HG03378 (cell line): Measurements from ENCODE around the gene CIART.
"Not testable (repeated sequence)": the region's sequence is repeated elsewhere in the genome, so short reads cannot be mapped to it uniquely, and the experiment has no call there.

Source experiments
- ATAC-seq: cut with Tn5 transposase; IDR thresholded peaks from one replicate; pipeline ENCODE4 v1.9.1; 2021; ENCODE audit warnings: mild to moderate bottlenecking, moderate library complexity; ENCODE audit not compliant: unreplicated experiment

CIART gene

DNA sequence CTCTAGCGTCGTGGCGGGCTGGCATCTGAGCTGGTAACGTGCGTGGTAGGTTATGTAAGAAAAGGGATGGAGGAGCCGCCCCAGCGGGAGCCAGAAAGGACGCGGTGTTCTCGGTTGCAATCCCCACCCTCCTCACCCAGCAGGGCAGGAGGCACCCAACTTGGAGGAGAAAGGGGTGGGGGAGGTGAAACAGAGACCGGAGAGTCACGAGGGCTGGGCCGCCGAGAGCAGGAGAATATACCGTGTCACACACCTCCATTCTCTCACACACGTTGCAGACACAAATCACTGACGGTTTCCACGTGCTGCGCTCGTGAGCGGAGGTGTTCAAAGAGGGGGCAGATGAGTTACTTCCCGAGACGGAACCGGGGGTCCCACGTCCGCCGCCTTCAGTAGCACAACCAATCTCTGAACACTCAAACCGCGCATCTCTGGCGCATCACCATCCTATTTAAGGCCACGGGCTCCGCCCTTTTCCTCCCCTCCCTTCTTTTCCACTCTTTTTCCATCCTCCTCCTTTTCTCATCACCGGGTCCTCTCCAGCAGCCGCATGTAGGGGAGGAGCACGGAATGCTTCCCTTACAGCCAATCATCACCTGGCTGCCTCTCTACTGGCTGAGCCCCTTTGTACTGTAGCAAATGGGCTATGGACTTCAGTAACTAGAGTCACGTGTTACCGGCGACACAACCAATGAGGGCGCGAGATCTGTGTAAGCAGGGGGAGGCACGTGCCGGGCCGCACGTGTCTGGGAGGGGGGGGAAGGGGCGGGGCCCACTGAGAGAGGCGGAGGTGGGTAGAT is at the start of gene CIART:
Gene CIART, plus strand, starts transcription at position 797 of the 800 bp plus-strand sequence. CDS start 714 bp downstream, outside the sequence.
- peak; percentile 68 for ATAC-seq

- not testable (repeated sequence) for ATAC-seq
These were observed 49.4 kb upstream of the CIART start for GRCh38 chr1:150232921-150233320.

- no peak for ATAC-seq
These were observed 48.7 kb upstream of the CIART start for GRCh38 chr1:150233359-150234308.

DNA sequence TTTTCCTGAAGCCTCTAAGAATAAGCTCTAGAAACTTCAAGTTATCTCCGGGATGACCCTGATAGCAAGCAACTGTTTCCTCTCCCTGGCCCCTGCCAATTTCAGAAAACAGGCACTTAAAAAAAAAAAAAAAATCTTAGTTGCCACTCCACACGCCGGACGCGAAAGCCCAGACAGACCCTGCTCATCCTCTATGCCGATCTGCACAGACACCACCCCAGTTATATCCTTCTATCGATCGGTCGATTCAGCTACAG is 48.1 kb upstream of the CIART start:
- ATAC-seq: peak; percentile 7

DNA sequence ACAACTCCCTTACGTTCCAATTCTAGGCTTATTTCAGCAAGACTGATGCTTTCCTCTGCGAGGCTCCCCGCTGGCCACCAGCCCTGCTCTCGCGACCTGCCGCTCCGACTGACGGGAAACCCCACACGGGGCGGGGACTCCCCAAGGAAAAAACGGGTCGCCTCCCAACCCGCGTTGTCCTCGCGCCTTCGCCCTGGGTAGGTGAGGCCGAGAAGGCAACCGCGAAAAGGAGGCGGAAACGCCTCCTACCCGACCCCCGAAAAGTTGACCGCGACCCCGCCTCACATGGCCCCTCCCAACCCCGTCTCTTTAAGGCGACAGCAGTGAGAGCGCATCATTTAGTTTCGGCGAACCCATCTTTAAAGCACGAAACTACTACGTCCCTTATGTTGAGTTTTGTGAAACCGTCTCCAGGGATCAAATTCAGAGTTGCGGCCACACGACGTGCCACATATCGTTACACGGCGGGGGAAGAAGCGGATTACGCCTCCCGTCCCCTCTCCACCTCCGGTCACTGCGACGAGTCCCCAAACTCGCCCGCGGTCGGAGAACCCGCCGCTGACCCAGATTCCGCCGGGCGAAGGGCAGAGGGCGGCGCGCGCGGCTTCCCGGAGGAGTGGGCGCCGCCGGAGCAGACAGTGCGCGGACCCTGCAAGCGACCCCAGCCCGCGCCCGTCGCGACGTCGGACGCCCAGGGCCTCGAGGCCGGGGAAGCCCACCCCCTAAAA is 47.6 kb upstream of the CIART start:
- ATAC-seq: peak; percentile 42

GRCh38 chr1:150235294-150235851 is 47.0 kb upstream of the CIART start:
- no peak for ATAC-seq

DNA sequence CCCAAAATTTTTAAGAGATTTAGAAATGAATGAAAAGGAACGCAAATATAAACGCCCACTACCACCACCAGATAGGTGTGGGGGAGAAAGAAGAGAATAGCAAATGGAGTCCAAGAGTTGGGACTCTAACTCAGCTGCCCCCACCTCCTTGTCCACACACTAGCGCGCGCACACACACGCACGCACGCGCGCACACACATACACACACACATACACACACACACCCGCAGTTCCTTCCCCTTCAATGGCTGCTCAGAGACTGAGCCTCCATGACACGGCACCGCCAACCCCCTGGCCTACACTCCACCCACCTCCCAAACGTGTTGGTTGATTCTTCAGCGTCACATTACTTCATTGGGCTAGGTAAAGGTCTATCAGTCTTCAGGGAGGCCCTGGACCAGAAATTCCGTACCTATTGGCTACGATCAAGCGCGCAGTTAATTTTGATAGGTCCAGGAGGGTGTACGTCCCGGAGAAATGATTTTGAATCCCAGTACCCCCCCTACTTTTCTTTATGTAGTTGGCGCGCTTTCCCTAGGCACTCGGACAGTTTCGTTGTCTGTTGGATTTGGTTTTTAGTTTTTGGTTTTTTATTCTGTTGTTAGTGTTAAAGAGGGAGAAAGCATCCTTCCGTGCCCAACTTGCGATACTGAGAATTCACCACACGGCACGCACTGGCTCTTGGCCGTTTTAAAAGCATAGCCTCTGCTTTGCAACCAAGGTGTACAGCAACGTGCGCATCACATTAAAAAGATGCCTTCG is 46.3 kb upstream of the CIART start, which contains the start of gene ANP32E:
Gene ANP32E, minus strand, starts transcription at position 261 of the 762 bp plus-strand sequence. CDS start 326 bp downstream, outside the sequence.
- ATAC-seq: peak; percentile 88

GRCh38 chr1:150236614-150237100 is 45.7 kb upstream of the CIART start:
- no peak for ATAC-seq

- not testable (repeated sequence) for ATAC-seq
These were observed 45.2 kb upstream of the CIART start for GRCh38 chr1:150237176-150237575.

- ATAC-seq: no peak
These were observed 44.6 kb upstream of the CIART start for GRCh38 chr1:150237746-150238145.

- ATAC-seq: no peak
These were observed 39.4 kb upstream of the CIART start for GRCh38 chr1:150243003-150243402.

GRCh38 chr1:150249936-150250335 is 32.4 kb upstream of the CIART start:
- ATAC-seq: no peak

- ATAC-seq: no peak
These were observed 26.2 kb upstream of the CIART start for GRCh38 chr1:150256198-150256553.

- ATAC-seq: no peak
These were observed 25.6 kb upstream of the CIART start for GRCh38 chr1:150256554-150257341.

DNA sequence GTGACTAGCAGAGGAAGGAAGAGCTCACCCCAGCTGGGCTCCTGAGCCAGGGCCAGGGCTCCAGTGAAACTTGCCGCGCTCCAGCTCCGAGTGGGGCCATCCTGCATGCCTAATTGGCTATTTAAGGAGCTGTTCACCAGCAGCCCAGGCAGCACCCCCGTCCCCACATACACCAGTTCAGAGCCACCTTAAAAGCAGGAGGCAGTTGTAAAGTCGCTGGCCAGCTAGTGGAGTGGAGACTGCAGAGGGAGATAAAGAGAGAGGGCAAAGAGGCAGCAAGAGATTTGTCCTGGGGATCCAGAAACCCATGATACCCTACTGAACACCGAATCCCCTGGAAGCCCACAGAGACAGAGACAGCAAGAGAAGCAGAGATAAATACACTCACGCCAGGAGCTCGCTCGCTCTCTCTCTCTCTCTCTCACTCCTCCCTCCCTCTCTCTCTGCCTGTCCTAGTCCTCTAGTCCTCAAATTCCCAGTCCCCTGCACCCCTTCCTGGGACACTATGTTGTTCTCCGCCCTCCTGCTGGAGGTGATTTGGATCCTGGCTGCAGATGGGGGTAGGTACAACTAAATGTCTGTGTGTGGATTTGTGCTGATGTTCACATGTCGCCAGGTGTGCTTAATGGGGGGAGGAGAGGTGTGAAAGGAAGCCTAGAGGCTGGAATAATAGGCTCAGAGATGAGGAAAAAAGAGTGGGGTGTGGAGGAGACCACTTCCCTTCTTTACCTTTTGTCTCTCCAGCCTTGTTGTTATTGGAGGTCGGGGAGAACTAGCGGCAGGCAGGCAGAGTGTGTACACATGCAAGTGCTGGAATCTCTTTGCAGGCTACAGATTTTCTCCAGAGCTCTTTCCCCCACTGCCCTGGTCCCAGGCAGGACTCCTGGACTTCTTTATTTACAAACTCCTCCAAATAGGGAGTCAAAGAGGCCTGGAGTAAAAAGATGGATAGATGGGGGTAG is 24.4 kb upstream of the CIART start, which contains the start of gene CA14:
Gene CA14, plus strand, starts transcription at position 151 of the 962 bp plus-strand sequence. Its CDS starts 355 bp downstream, at position 506.
- no peak for ATAC-seq

DNA sequence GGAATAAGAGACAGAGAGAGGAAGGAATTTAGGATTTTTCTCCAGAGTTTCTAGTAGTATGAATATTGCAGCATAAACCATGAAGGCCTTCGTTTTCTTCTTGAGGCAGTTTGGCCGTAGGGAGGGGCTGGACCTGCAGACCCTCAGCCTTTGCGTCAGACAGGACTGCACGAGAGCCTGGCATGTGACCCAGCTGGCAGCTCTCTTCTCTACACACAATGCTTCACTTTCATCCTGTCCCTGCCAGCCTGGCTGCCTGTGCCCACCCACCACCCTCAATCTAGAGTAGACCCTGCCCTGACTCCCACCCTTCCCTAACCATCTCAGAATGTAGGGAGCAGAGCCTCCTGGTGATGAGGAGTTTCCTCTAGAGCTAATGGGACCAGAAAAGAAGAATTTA is 23.1 kb upstream of the CIART start:
- no peak for ATAC-seq

DNA sequence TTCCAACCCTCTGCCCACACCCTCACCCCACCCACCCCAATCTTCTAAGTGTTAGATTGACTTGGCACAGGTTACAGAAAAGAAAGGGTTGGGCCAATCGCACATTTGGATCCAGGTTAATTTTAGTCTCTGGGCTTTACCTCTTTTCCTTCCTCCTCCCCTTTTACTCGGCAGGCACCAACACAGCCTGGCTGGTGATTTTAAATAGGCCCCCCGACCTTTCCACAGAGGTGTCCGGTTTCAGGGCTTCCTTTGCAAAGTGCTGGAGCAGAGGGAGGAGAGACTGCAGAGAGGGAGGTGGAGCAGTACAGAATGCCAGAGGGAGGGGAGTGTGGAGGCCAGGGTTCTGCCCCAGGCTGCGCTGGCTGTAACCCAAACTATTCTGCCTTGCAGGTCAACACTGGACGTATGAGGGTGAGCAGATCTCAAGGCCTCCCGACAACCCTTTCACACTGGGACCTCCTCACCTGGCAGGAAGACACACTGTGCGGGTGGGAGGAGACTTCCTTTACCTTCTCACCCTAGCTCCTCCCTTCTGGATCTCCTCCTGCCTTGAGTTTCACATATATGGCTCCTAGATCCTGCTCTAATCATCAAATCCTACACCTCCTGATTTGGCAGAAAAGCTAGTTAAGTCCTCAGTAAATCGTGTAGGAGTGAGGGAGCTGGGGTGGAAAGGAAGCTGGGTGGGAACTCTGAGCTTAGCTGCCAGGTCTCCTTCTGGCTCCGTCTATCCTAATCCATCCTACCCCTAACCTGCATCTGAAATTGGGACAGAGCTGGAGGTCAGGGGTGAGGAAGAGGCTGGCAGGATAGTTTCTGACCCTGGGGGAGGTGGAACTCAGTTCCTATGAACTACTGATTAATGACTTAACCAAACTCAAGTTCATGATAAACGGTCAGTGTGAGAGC is 22.3 kb upstream of the CIART start:
- no peak for ATAC-seq
